HepG2 (cell line): Measurements from ENCODE around the gene CPLX1. TPM values are rescaled to one million over a fixed set of nuclear protein-coding genes. Genes with fewer than 3 reads are reported as not detected.

Source experiments
- DBP ChIP-seq: sonication (generic); formaldehyde crosslinking; IDR thresholded peaks from 2 replicates; pipeline ENCODE4 v1.4.0; 2020; ENCODE audit warnings: missing genetic modification reagents; ENCODE audit errors: not compliant biosample characterization
- E2F1 ChIP-seq: sonication (generic); formaldehyde crosslinking; IDR thresholded peaks from 2 replicates; pipeline ENCODE4 v1.5.0; 2020; ENCODE audit warnings: missing genetic modification reagents
- FOXA3 ChIP-seq: IDR thresholded peaks from 2 replicates; pipeline ENCODE4 v1.6.1; 2016; ENCODE audit warnings: missing genetic modification reagents, missing compliant biosample characterization
- GATAD2A ChIP-seq: IDR thresholded peaks from 2 replicates; pipeline ENCODE4 v1.6.1; 2016
- POLR2A ChIP-seq, 2 experiments: IDR thresholded peaks; 2 replicates each; pipeline ENCODE4 v1.6.1; 2011; ENCODE audit warnings: low read depth in 2 of 2, low read length in 2 of 2, mild to moderate bottlenecking in 1 of 2, moderate library complexity in 1 of 2; ENCODE audit not compliant: insufficient read depth in 1 of 2
- POLR2AphosphoS5 ChIP-seq: IDR thresholded peaks from 2 replicates; pipeline ENCODE4 v1.6.1; 2012; ENCODE audit warnings: low read depth, low read length
- SIX4 ChIP-seq: sonication (generic); formaldehyde crosslinking; IDR thresholded peaks from 2 replicates; pipeline ENCODE4 v1.4.0; 2020; ENCODE audit warnings: missing genetic modification reagents
- TGIF2 ChIP-seq: IDR thresholded peaks from 2 replicates; pipeline ENCODE4 v1.6.1; 2016; ENCODE audit warnings: control low read depth, missing compliant biosample characterization
- ZEB1 ChIP-seq: IDR thresholded peaks from 2 replicates; pipeline ENCODE4 v1.6.1; 2012; ENCODE audit warnings: mild to moderate bottlenecking, low read depth, inconsistent platforms; ENCODE audit not compliant: insufficient replicate concordance
- ZNF546 ChIP-seq: sonication (generic); formaldehyde crosslinking; conservative IDR thresholded peaks from 2 replicates; pipeline ENCODE4 v1.8.1; 2023; ENCODE audit warnings: mild to moderate bottlenecking, missing genetic modification reagents
- ZNF850 ChIP-seq: sonication (generic); formaldehyde crosslinking; conservative IDR thresholded peaks from 2 replicates; pipeline ENCODE4 v1.9.0; 2021; ENCODE audit warnings: mild to moderate bottlenecking, missing genetic modification reagents
- polyA plus RNA-seq, 8 experiments: library from polyadenylated mRNA; depleted of rRNA in 3 of 8; stranded (reverse) in 7 of 8; unstranded in 1 of 8; fragments of >200 nt; fragmentation: Illumina TruSeq in 4 of 8; extraction: Trizol in 4 of 8; gene quantifications; 2 replicates each; pipeline versions ENCODE4 v1.2.1 to v1.2.3, GENCODE V29; 2011 to 2016; ENCODE audit warnings: low read depth in 4 of 8, missing spikeins in 1 of 8, mixed read lengths in 1 of 8; ENCODE audit not compliant: insufficient read depth in 1 of 8
- total RNA-seq, 5 experiments: library from RNA; depleted of rRNA; stranded (reverse); fragments of >200 nt; fragmentation: Illumina TruSeq; extraction: Trizol; gene quantifications; 2 replicates each; pipeline ENCODE4 v1.2.3, GENCODE V29; 2016; ENCODE audit warnings: low read depth in 1 of 5
- TF ChIP-seq, protein P1 (sequence below): IDR thresholded peaks from 2 replicates; pipeline ENCODE4 v1.4.0; 2020; ENCODE audit warnings: mild to moderate bottlenecking, missing genetic modification reagents

CPLX1 gene
- total and polyA plus RNA-seq, 2 of the 13 experiments (the other 11 are each of a cell fraction or from before 2014, with no cell fraction given), result 0.18 TPM

GRCh38 chr4:777520-778262 lies 48.2 kb downstream of the CPLX1 start (continued):
- TF ChIP-seq SIX4 (CRISPR knock-in tag) (no peak), E2F1 (CRISPR knock-in tag) (no peak), DBP (CRISPR knock-in tag) (no peak), POLR2A (IDR thresholded peaks at IDR 0.05; ENCODE audit: insufficient read depth in 1 of 2, low read depth in 2 of 2, low read length in 2 of 2) (peak in 1 of 2 experiments; percentile 26; a peak in 1 of 4 replicates), ZNF546 (CRISPR knock-in tag) (no peak), FOXA3 (CRISPR knock-in tag) (peak; percentile 60), ZEB1 (no peak), GATAD2A (peak; percentile 41), ZNF850 (CRISPR knock-in tag) (no peak), POLR2AphosphoS5 (peak; percentile 47; the same call in 1 of the 2 replicates), TGIF2 (CRISPR knock-in tag) (no peak)
- TF ChIP-seq, protein P1, sequence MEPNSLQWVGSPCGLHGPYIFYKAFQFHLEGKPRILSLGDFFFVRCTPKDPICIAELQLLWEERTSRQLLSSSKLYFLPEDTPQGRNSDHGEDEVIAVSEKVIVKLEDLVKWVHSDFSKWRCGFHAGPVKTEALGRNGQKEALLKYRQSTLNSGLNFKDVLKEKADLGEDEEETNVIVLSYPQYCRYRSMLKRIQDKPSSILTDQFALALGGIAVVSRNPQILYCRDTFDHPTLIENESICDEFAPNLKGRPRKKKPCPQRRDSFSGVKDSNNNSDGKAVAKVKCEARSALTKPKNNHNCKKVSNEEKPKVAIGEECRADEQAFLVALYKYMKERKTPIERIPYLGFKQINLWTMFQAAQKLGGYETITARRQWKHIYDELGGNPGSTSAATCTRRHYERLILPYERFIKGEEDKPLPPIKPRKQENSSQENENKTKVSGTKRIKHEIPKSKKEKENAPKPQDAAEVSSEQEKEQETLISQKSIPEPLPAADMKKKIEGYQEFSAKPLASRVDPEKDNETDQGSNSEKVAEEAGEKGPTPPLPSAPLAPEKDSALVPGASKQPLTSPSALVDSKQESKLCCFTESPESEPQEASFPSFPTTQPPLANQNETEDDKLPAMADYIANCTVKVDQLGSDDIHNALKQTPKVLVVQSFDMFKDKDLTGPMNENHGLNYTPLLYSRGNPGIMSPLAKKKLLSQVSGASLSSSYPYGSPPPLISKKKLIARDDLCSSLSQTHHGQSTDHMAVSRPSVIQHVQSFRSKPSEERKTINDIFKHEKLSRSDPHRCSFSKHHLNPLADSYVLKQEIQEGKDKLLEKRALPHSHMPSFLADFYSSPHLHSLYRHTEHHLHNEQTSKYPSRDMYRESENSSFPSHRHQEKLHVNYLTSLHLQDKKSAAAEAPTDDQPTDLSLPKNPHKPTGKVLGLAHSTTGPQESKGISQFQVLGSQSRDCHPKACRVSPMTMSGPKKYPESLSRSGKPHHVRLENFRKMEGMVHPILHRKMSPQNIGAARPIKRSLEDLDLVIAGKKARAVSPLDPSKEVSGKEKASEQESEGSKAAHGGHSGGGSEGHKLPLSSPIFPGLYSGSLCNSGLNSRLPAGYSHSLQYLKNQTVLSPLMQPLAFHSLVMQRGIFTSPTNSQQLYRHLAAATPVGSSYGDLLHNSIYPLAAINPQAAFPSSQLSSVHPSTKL (CRISPR knock-in tag), result peak; percentile 36; the same call in 1 of the 2 replicates
- TF ChIP-seq, all 625 proteins: peak for 60
